Measurements from ENCODE around the gene PPP1R14D. TPM values are rescaled to one million over a fixed set of nuclear protein-coding genes. Genes with fewer than 3 reads are reported as not detected.
A peak's percentile ranks its signal among the peaks of the same experiment; 100 is the strongest.

PPP1R14D gene
- total and polyA plus RNA-seq, 2 of the 8 experiments (the other 6 are each of a cell fraction or from before 2014, with no cell fraction given) = not detected

DNA sequence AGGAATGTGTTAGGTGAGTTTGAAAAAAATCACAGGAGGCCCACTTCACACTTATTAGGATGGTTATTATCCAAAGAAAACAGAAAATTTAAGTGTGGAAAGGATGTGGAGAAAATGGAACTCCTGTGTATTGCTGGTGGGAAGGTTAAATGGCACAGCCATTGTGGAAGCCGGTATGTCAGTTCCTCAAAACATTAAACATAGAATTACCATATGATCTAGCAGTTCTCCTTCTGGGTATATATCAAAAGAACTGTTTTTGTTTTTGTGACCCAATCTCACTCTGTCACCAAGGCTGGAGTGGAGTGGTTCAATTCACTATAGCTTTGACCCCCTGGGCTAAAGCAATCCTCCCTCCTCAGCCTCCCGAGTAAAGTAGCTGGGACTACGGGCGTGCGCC, 32.0 kb downstream of the PPP1R14D start:
- no peaks in the 10 kb centered on the region; a peak in 1 of 8 replicates for H3K36me3 ChIP-seq (ENCODE audit: control insufficient read depth in 2 of 4, insufficient read depth in 4 of 4, low read length in 3 of 4)
- H4K5ac ChIP-seq (ENCODE audit: insufficient read length, low read depth, low read length) = no peak overlapping the region
- H3K79me1 ChIP-seq (ENCODE audit: low read depth, low read length) = no peaks in the 10 kb centered on the region; the same call in none of the 2 replicates
- H3K9me3 ChIP-seq (ENCODE audit: insufficient read depth in 2 of 2, low read depth in 1 of 2, low read length in 1 of 2) = no peaks in the 10 kb centered on the region
- POLR2A ChIA-PET (ENCODE audit: partially characterized antibody) = interaction anchor here (1.2 kb wide), 1 partner anchor 8 kb away, joined by 3 read pairs; no protein-coding TSS in a partner anchor
- H2BK120ac ChIP-seq (replicated peaks; ENCODE audit: low read depth, low read length) = peak overlapping the region; percentile 59
- 0 out of 2 replicates have a peak overlapping the region, but pooled peaks have one; percentile 68 for H2BK12ac ChIP-seq (ENCODE audit: low read depth, low read length)
- no peak overlapping the region for H4K8ac ChIP-seq (ENCODE audit: extremely low read depth, insufficient read depth, low read length)
- no peak overlapping the region for H3K23ac ChIP-seq (ENCODE audit: insufficient read length)
- H2BK20ac ChIP-seq (ENCODE audit: low read length) = no peak overlapping the region
- H3K56ac ChIP-seq (replicated peaks; ENCODE audit: insufficient read length, low read depth, low read length) = no peak overlapping the region
- no peak overlapping the region for H3K9ac ChIP-seq (replicated peaks in 1 of 4; ENCODE audit: extremely low read depth in 1 of 4, low read depth in 3 of 4, low read length in 3 of 4)
- peaks cover 0 to 14% of the 10 kb centered on the region in 2 experiments; a peak in 2 of 4 replicates for H3K79me2 ChIP-seq (ENCODE audit: control insufficient read depth in 1 of 2, insufficient read depth in 2 of 2, low read length in 2 of 2)
- FAIRE-seq (no peak), DNase-seq (ENCODE audit: low read depth in 1 of 2, low spot score in 2 of 2) (no peak)
- WGBS, 2 experiments (ENCODE audit: extremely low coverage in 1 of 2, insufficient coverage in 1 of 2, insufficient read length in 1 of 2, insufficient replicate concordance in 2 of 2, low coverage in 1 of 2, low lambda C conversion rate in 2 of 2, missing lambda C conversion rate in 1 of 2) = 97% methylated on average over 5 of the region's 5 CpGs; no CpG with 5 or more reads in 1 of the 2 experiments
- H3K14ac ChIP-seq (ENCODE audit: insufficient read length) = no peak overlapping the region
- no peaks in the 10 kb centered on the region for H3K27me3 ChIP-seq (replicated peaks in 1 of 4; ENCODE audit: control insufficient read depth in 3 of 4, extremely low read depth in 1 of 4, insufficient read depth in 3 of 4, low read length in 3 of 4)
- peaks cover 2 to 11% (median 9%) of the 10 kb centered on the region in 4 experiments; a peak in 5 of 7 replicates for H3K4me1 ChIP-seq (replicated peaks in 1 of 4; ENCODE audit: control insufficient read depth in 3 of 4, insufficient read depth in 4 of 4, low read length in 3 of 4)
- H2BK15ac ChIP-seq (ENCODE audit: low read length) = no peak overlapping the region
- H3K4me2 ChIP-seq (ENCODE audit: insufficient read depth in 1 of 2, low read depth in 2 of 2, low read length in 2 of 2) = 0 out of 4 replicates have a peak overlapping the region, but pooled peaks of 1 of the 2 experiments have one; percentile 11
- no peaks in the 10 kb centered on the region; the same call in 1 of the 2 replicates for H3K23me2 ChIP-seq (ENCODE audit: low read depth, low read length)
- H2AK5ac ChIP-seq (ENCODE audit: low read depth, low read length) = no peak overlapping the region
- no peak overlapping the region for H2BK5ac ChIP-seq (ENCODE audit: low read depth, low read length)
- H3K4ac ChIP-seq (replicated peaks; ENCODE audit: insufficient read length, low read depth, low read length) = no peak overlapping the region
- no peak overlapping the region for H3K18ac ChIP-seq (ENCODE audit: extremely low read depth, low read length)
- H4K20me1 ChIP-seq (replicated peaks in 1 of 2; ENCODE audit: control insufficient read depth in 1 of 2, insufficient read depth in 2 of 2, low read length in 2 of 2) = no peaks in the 10 kb centered on the region
- H3K27ac ChIP-seq (ENCODE audit: low read depth, low read length) = no peak overlapping the region
- CTCF ChIA-PET (ENCODE audit: partially characterized antibody) = interaction anchor here (0.6 to 1.5 kb wide), 8 partner anchors 10 to 66 kb away, joined by 3 to 9 read pairs (median 4); partner anchors contain the start of genes DNAJC17 and ZFYVE19
- no peak overlapping the region for H3K4me3 ChIP-seq (ENCODE audit: extremely low read depth in 1 of 4, insufficient read depth in 2 of 4, low read depth in 3 of 4, low read length in 4 of 4)
- no peak for TF ChIP-seq JUND (IDR thresholded peaks at IDR 0.05; ENCODE audit: low read length)
- no peak for TF ChIP-seq BRCA1 (IDR thresholded peaks at IDR 0.05; ENCODE audit: low read depth, low read length)
- no peak for TF ChIP-seq MAFK (IDR thresholded peaks at IDR 0.05; ENCODE audit: low read depth, low read length)
- TF ChIP-seq TAF7 (optimal IDR thresholded peaks at IDR 0.05; ENCODE audit: borderline replicate concordance, low read depth, low read length) = no peak
- no peak for TF ChIP-seq JUN (IDR thresholded peaks at IDR 0.05; ENCODE audit: low read depth, low read length)
- TF ChIP-seq ATF3 (IDR thresholded peaks at IDR 0.05; ENCODE audit: insufficient read depth, low read depth, low read length) = no peak
- TF ChIP-seq MAX (IDR thresholded peaks at IDR 0.05) = no peak
- no peak for TF ChIP-seq SP2 (IDR thresholded peaks at IDR 0.05; ENCODE audit: low read length)
- no peak for TF ChIP-seq CEBPB (IDR thresholded peaks at IDR 0.05; ENCODE audit: low read depth, low read length)
- no peak overlapping the region for H4K91ac ChIP-seq (replicated peaks; ENCODE audit: insufficient read length, low read length)
- no peak overlapping the region for H2AFZ ChIP-seq (ENCODE audit: low read length)
